ENCODE results near the gene TOP3B.

DNA sequence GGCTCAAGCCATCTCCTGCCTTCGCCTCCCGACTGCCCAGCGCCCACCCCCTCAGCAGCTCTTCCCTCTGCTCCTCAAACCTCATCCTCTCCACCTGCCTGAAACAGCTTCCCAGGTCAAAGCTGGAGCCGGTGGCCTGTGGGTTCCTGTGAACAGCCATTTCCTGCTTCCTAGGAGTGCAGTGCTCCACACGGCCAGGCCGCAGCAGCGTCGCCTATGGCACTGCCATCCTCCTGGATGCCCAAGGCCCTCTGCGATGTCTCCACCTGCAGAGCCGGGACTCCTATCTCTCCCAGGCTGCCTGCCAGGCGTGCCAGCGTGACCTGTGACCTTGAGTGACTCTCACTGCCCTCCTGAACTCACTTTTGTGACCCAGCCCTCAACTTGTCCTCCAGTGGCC, 54.5 kb downstream of the TOP3B start:
- TF ChIP-seq, protein P1, sequence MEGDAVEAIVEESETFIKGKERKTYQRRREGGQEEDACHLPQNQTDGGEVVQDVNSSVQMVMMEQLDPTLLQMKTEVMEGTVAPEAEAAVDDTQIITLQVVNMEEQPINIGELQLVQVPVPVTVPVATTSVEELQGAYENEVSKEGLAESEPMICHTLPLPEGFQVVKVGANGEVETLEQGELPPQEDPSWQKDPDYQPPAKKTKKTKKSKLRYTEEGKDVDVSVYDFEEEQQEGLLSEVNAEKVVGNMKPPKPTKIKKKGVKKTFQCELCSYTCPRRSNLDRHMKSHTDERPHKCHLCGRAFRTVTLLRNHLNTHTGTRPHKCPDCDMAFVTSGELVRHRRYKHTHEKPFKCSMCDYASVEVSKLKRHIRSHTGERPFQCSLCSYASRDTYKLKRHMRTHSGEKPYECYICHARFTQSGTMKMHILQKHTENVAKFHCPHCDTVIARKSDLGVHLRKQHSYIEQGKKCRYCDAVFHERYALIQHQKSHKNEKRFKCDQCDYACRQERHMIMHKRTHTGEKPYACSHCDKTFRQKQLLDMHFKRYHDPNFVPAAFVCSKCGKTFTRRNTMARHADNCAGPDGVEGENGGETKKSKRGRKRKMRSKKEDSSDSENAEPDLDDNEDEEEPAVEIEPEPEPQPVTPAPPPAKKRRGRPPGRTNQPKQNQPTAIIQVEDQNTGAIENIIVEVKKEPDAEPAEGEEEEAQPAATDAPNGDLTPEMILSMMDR (IDR thresholded peaks at IDR 0.05), result no peak
- no peak for TF ChIP-seq EZH2phosphoT487 (IDR thresholded peaks at IDR 0.05)

All from neural progenitor cell (in vitro differentiated cells).